H1 (cell line): ENCODE measurements around the gene GAP43. TPM values are rescaled to one million over a fixed set of nuclear protein-coding genes. Genes with fewer than 3 reads are reported as not detected.

Experiments used
- CTCF ChIA-PET: fragments of 300-600 bp; sonication (Branson Sonifier 250); formaldehyde crosslinking; loops from one replicate; lab custom pipeline; 2021; ENCODE audit not compliant: partially characterized antibody; lab: Charles Lee
- POLR2A ChIA-PET: fragments of 300-600 bp; sonication (Branson Sonifier 250); formaldehyde crosslinking; loops from one replicate; lab custom pipeline; 2021; ENCODE audit warnings: inconsistent platforms; ENCODE audit not compliant: partially characterized antibody; lab: Charles Lee
- DNase-seq, 2 experiments: peaks; one replicate each; pipeline versions ENCODE4 v3.0.0 to v3.0.0-alpha.2; 2010 to 2022; ENCODE audit warnings: low spot score in 2 of 2, low read depth in 1 of 2, mixed read lengths in 1 of 2
- FAIRE-seq: peaks from 2 replicates; lab custom pipeline; 2011; peaks lifted over from hg19 to GRCh38; lab: Jason Lieb, UNC
- H2AFZ ChIP-seq: 2 replicates; pipeline ENCODE4 v1.8.1; 2012; ENCODE audit warnings: low read length, inconsistent platforms
- H2AK5ac ChIP-seq: 2 replicates; pipeline ENCODE4 v1.6.1; 2013; ENCODE audit warnings: low read depth, low read length
- H2BK120ac ChIP-seq: replicated peaks from 2 replicates; pipeline ENCODE3; 2013; ENCODE audit warnings: low read depth, low read length, inconsistent platforms
- H2BK12ac ChIP-seq: 2 replicates; pipeline ENCODE4 v1.6.1; 2013; ENCODE audit warnings: low read depth, low read length
- H2BK15ac ChIP-seq: 2 replicates; pipeline ENCODE4 v1.6.1; 2013; ENCODE audit warnings: low read length
- H2BK20ac ChIP-seq: 2 replicates; pipeline ENCODE4 v1.6.1; 2013; ENCODE audit warnings: low read length
- H2BK5ac ChIP-seq: 2 replicates; pipeline ENCODE4 v1.6.1; 2013; ENCODE audit warnings: low read depth, low read length
- H3K14ac ChIP-seq: 2 replicates; pipeline ENCODE4 v1.6.1; 2013; ENCODE audit warnings: inconsistent platforms; ENCODE audit not compliant: insufficient read length
- H3K18ac ChIP-seq: 2 replicates; pipeline ENCODE4 v1.6.1; 2013; ENCODE audit warnings: low read length; ENCODE audit errors: extremely low read depth
- H3K23ac ChIP-seq: 2 replicates; pipeline ENCODE4 v1.6.1; 2013; ENCODE audit warnings: inconsistent platforms; ENCODE audit not compliant: insufficient read length
- H3K23me2 ChIP-seq: 2 replicates; pipeline ENCODE4 v1.6.1; 2013; ENCODE audit warnings: low read depth, low read length
- H3K27ac ChIP-seq: 2 replicates; pipeline ENCODE4 v1.6.1; 2011; ENCODE audit warnings: low read depth, low read length, inconsistent platforms
- H3K27me3 ChIP-seq, 4 experiments: replicated peaks in 1 of 4; 1 replicate in 1 of 4; 2 replicates in 3 of 4; pipeline versions ENCODE4 v1.6.1 to v1.8.1; 2011 to 2013; ENCODE audit warnings: low read length in 3 of 4, mild to moderate bottlenecking in 3 of 4, inconsistent platforms in 2 of 4, mixed read lengths in 2 of 4, moderate library complexity in 1 of 4; ENCODE audit not compliant: control insufficient read depth in 3 of 4, insufficient read depth in 3 of 4; ENCODE audit errors: extremely low read depth in 1 of 4
- H3K36me3 ChIP-seq, 4 experiments: 2 replicates each; pipeline versions ENCODE4 v1.6.1 to v1.8.1; 2011 to 2013; ENCODE audit warnings: mild to moderate bottlenecking in 4 of 4, low read length in 3 of 4, moderate library complexity in 2 of 4, control low read depth in 1 of 4, inconsistent platforms in 1 of 4; ENCODE audit not compliant: insufficient read depth in 4 of 4, control insufficient read depth in 2 of 4
- H3K4ac ChIP-seq: replicated peaks from 2 replicates; pipeline ENCODE3; 2013; ENCODE audit warnings: low read length, low read depth, mixed read lengths, inconsistent platforms; ENCODE audit not compliant: insufficient read length
- H3K4me1 ChIP-seq, 4 experiments: replicated peaks in 1 of 4; 1 replicate in 1 of 4; 2 replicates in 3 of 4; pipeline versions ENCODE4 v1.6.1 to v1.8.1; 2011 to 2013; ENCODE audit warnings: low read length in 3 of 4, inconsistent platforms in 2 of 4, mixed read lengths in 1 of 4; ENCODE audit not compliant: insufficient read depth in 4 of 4, control insufficient read depth in 3 of 4
- H3K4me2 ChIP-seq, 2 experiments: 2 replicates each; pipeline versions ENCODE4 v1.6.1 to v1.8.1; 2011 to 2013; ENCODE audit warnings: low read depth in 2 of 2, low read length in 2 of 2, control low read depth in 1 of 2, inconsistent platforms in 1 of 2, mild to moderate bottlenecking in 1 of 2; ENCODE audit not compliant: insufficient read depth in 1 of 2
- H3K4me3 ChIP-seq, 4 experiments: fragments of 200-600, 300-600 bp in 1 of 4; sonication (generic), shearing (Covaris generic), sonication (Bioruptor Twin) in 1 of 4; 2 replicates each; pipeline versions ENCODE4 v1.5.1 to v1.8.1; 2011 to 2016; ENCODE audit warnings: low read length in 4 of 4, low read depth in 3 of 4, control low read depth in 2 of 4, inconsistent platforms in 2 of 4, mild to moderate bottlenecking in 2 of 4, mixed read lengths in 1 of 4, moderate library complexity in 1 of 4; ENCODE audit not compliant: insufficient read depth in 2 of 4; ENCODE audit errors: extremely low read depth in 1 of 4
- H3K56ac ChIP-seq: replicated peaks from 2 replicates; pipeline ENCODE3; 2013; ENCODE audit warnings: low read depth, mild to moderate bottlenecking, mixed read lengths, low read length, inconsistent platforms; ENCODE audit not compliant: insufficient read length
- H3K79me1 ChIP-seq: 2 replicates; pipeline ENCODE4 v1.6.1; 2013; ENCODE audit warnings: low read depth, low read length, control low read depth
- H3K79me2 ChIP-seq, 2 experiments: 2 replicates each; pipeline versions ENCODE4 v1.6.1 to v1.8.1; 2012 to 2013; ENCODE audit warnings: low read length in 2 of 2, mild to moderate bottlenecking in 2 of 2, inconsistent platforms in 1 of 2; ENCODE audit not compliant: insufficient read depth in 2 of 2, control insufficient read depth in 1 of 2
- H3K9ac ChIP-seq, 4 experiments: replicated peaks in 1 of 4; 1 replicate in 1 of 4; 2 replicates in 3 of 4; pipeline versions ENCODE4 v1.6.1 to v1.8.1; 2011 to 2013; ENCODE audit warnings: low read depth in 3 of 4, low read length in 3 of 4, control low read depth in 2 of 4, mild to moderate bottlenecking in 2 of 4, moderate library complexity in 2 of 4, inconsistent platforms in 1 of 4; ENCODE audit errors: extremely low read depth in 1 of 4
- H3K9me3 ChIP-seq, 2 experiments: 2 replicates each; pipeline versions ENCODE4 v1.6.1 to v1.8.1; 2012 to 2013; ENCODE audit warnings: mild to moderate bottlenecking in 2 of 2, moderate library complexity in 2 of 2, control low read depth in 1 of 2, inconsistent platforms in 1 of 2, low read depth in 1 of 2, low read length in 1 of 2, mixed read lengths in 1 of 2; ENCODE audit not compliant: insufficient read depth in 2 of 2
- H4K20me1 ChIP-seq, 2 experiments: replicated peaks in 1 of 2; 2 replicates each; pipeline versions ENCODE3 to v1.8.1; 2011 to 2013; ENCODE audit warnings: inconsistent platforms in 2 of 2, low read length in 2 of 2, mild to moderate bottlenecking in 1 of 2; ENCODE audit not compliant: insufficient read depth in 2 of 2, control insufficient read depth in 1 of 2
- H4K5ac ChIP-seq: 2 replicates; pipeline ENCODE4 v1.6.1; 2013; ENCODE audit warnings: low read length, low read depth, mixed read lengths, inconsistent platforms; ENCODE audit not compliant: insufficient read length
- H4K8ac ChIP-seq: 2 replicates; pipeline ENCODE4 v1.8.0; 2013; ENCODE audit warnings: mild to moderate bottlenecking, moderate library complexity, low read length, inconsistent platforms; ENCODE audit not compliant: insufficient read depth; ENCODE audit errors: extremely low read depth
- H4K91ac ChIP-seq: replicated peaks from 2 replicates; pipeline ENCODE3; 2013; ENCODE audit warnings: low read length, mixed read lengths, inconsistent platforms; ENCODE audit not compliant: insufficient read length
- BRCA1 ChIP-seq: IDR thresholded peaks from 2 replicates; pipeline ENCODE4 v1.6.1; 2012; ENCODE audit warnings: low read depth, low read length, improper control_type of control experiment
- CREB1 ChIP-seq: IDR thresholded peaks from 2 replicates; pipeline ENCODE4 v1.6.1; 2012; ENCODE audit warnings: inconsistent platforms
- EGR1 ChIP-seq: IDR thresholded peaks from 2 replicates; pipeline ENCODE4 v1.6.1; 2011; ENCODE audit warnings: low read depth, low read length, borderline replicate concordance
- EP300 ChIP-seq, 2 experiments: IDR thresholded peaks; 1 replicate in 1 of 2; 2 replicates in 1 of 2; pipeline ENCODE4 v1.6.1; 2011 to 2012; ENCODE audit warnings: low read depth in 2 of 2, low read length in 2 of 2, mild to moderate bottlenecking in 2 of 2, borderline replicate concordance in 1 of 2, inconsistent platforms in 1 of 2, moderate library complexity in 1 of 2
- EZH2 ChIP-seq: fragments of 200-600 bp; sonication (generic); IDR thresholded peaks from 2 replicates; pipeline ENCODE4 v1.7.1; 2012; ENCODE audit warnings: low read depth, mild to moderate bottlenecking, moderate library complexity, low read length, inconsistent platforms; ENCODE audit not compliant: severe bottlenecking
- FOSL1 ChIP-seq: IDR thresholded peaks from 2 replicates; pipeline ENCODE4 v1.6.1; 2011; ENCODE audit warnings: mild to moderate bottlenecking, low read depth, low read length, moderate library complexity; ENCODE audit not compliant: insufficient read depth
- KDM4A ChIP-seq: IDR thresholded peaks from one replicate; pipeline ENCODE4 v1.7.1; 2012; ENCODE audit warnings: low read depth, mild to moderate bottlenecking, moderate library complexity, low read length, inconsistent platforms; ENCODE audit not compliant: severe bottlenecking
- NANOG ChIP-seq: IDR thresholded peaks from 2 replicates; pipeline ENCODE4 v1.6.1; 2011; ENCODE audit warnings: low read length, low read depth, mild to moderate bottlenecking, inconsistent platforms; ENCODE audit not compliant: insufficient read depth, poor library complexity, severe bottlenecking
- RBBP5 ChIP-seq: IDR thresholded peaks from 2 replicates; pipeline ENCODE4 v1.7.1; 2012; ENCODE audit warnings: low read depth, mild to moderate bottlenecking, inconsistent platforms, low read length, moderate library complexity, borderline replicate concordance
- RFX5 ChIP-seq: IDR thresholded peaks from 2 replicates; pipeline ENCODE4 v1.6.1; 2011; ENCODE audit warnings: low read depth, low read length, improper control_type of control experiment, borderline replicate concordance
- SAP30 ChIP-seq: fragments of 300-600 bp; sonication (generic); IDR thresholded peaks from 2 replicates; pipeline ENCODE4 v1.7.1; 2012; ENCODE audit warnings: low read length, moderate library complexity, mild to moderate bottlenecking, inconsistent platforms; ENCODE audit not compliant: insufficient read depth, insufficient replicate concordance
- SUZ12 ChIP-seq: fragments of 200-600 bp; sonication (generic); IDR thresholded peaks from 2 replicates; pipeline ENCODE4 v1.6.1; 2012; ENCODE audit warnings: mild to moderate bottlenecking, inconsistent platforms, low read length, moderate library complexity, mixed read lengths
- TBP ChIP-seq: IDR thresholded peaks from 2 replicates; pipeline ENCODE4 v1.6.1; 2011; ENCODE audit warnings: low read depth, low read length, improper control_type of control experiment
- TCF12 ChIP-seq: IDR thresholded peaks from 2 replicates; pipeline ENCODE4 v1.6.1; 2011; ENCODE audit warnings: low read depth, mild to moderate bottlenecking, low read length
- TEAD4 ChIP-seq: IDR thresholded peaks from 2 replicates; pipeline ENCODE4 v1.6.1; 2012; ENCODE audit warnings: low read depth, low read length, inconsistent platforms, mixed read lengths
- WGBS, 2 experiments: shearing (Covaris generic) in 1 of 2; methylation state at CpG; one replicate each; pipeline versions ENCODE4 v1.1.6 to v1.1.7; 2013 to 2015; ENCODE audit warnings: low lambda C conversion rate in 2 of 2, mixed read lengths in 2 of 2, inconsistent platforms in 1 of 2, low coverage in 1 of 2, missing lambda C conversion rate in 1 of 2; ENCODE audit not compliant: insufficient replicate concordance in 2 of 2, insufficient coverage in 1 of 2, insufficient read length in 1 of 2; ENCODE audit errors: extremely low coverage in 1 of 2, missing lambda C conversion rate in 1 of 2; 5-methylcytosine and 5-hydroxymethylcytosine counted together
- polyA plus RNA-seq, 7 experiments: library from polyadenylated mRNA; depleted of rRNA in 3 of 7; stranded (reverse) in 5 of 7; unstranded in 2 of 7; fragments of >200 nt in 5 of 7; fragments of 200-250 nt in 2 of 7; gene quantifications; 1 replicate in 5 of 7; 2 replicates in 1 of 7; 4 replicates in 1 of 7; pipeline versions ENCODE4 v1.2.1 to v1.2.3, GENCODE V29; 2011 to 2013; ENCODE audit warnings: missing spikeins in 2 of 7, mixed read lengths in 2 of 7
- total RNA-seq: library from RNA; stranded (reverse); fragmentation: NEBNext Ultra II Directional; extraction: Animal tissue kit (Norgen Biotek cat#: 25700); gene quantifications from 2 replicates; pipeline ENCODE4 v1.2.1, GENCODE V29; 2021

The GAP43 gene
- total and polyA plus RNA-seq, 2 of the 8 experiments (the other 6 are each of a cell fraction or from before 2014, with no cell fraction given) = 11.2 to 21.9 TPM

DNA sequence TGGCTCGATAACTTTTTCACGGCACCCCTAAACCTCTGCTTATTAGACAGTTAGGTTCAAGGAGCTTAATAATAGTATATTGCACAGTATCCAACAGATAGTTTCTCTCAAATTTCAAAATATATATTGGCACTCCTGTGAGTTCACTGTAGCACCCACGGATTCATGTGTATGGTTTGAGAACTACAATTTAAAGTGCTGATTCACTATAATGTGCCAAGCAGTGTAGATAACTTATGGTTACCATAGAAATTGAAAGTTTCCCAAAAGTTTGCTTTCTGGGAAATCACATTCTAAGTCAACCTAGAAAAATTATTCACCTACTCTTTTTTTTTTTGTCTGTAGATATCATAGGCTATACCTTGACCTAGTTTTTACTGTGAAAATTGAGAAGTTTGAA is 86.6 kb downstream of the GAP43 start:
- Histone ChIP-seq H3K79me2 (no peaks in the 10 kb centered on the region), H2AK5ac (no peak overlapping the region), H3K36me3 (no peaks in the 10 kb centered on the region), H3K23me2 (no peaks in the 10 kb centered on the region), H3K4ac (no peak overlapping the region), H4K20me1 (no peaks in the 10 kb centered on the region), H3K56ac (no peak overlapping the region), H2BK5ac (no peak overlapping the region), H3K4me3 (no peak overlapping the region), H4K8ac (no peak overlapping the region), H3K79me1 (no peaks in the 10 kb centered on the region), H3K9me3 (no peaks in the 10 kb centered on the region), H2AFZ (no peak overlapping the region), H3K4me1 (peaks cover 0 to 3% (median under 1%) of the 10 kb centered on the region in 4 experiments; a peak in 1 of 7 replicates), H4K91ac (no peak overlapping the region), H3K4me2 (no peak overlapping the region), H2BK15ac (no peak overlapping the region), H2BK12ac (no peak overlapping the region), H3K27ac (no peak overlapping the region), H3K27me3 (no peaks in the 10 kb centered on the region), H2BK120ac (no peak overlapping the region), H4K5ac (no peak overlapping the region), H2BK20ac (no peak overlapping the region), H3K14ac (no peak overlapping the region), H3K9ac (no peak overlapping the region), H3K18ac (no peak overlapping the region), H3K23ac (no peak overlapping the region)
- ChIA-PET POLR2A (no interaction called here), CTCF (interaction anchor here (0.8 kb wide), 1 partner anchor 16 kb away, joined by 3 read pairs; no protein-coding TSS in a partner anchor)
- no peak for DNase-seq
- FAIRE-seq = no peak
- WGBS, 2 experiments = 88% methylated on average over 3 of the region's 3 CpGs; no CpG with 5 or more reads in 1 of the 2 experiments
- TF ChIP-seq EP300 (IDR thresholded peaks at IDR 0.05; ENCODE audit: borderline replicate concordance in 1 of 2, low read depth in 2 of 2, low read length in 2 of 2) (no peak), RBBP5 (no peak), CREB1 (no peak), NANOG (no peak), SUZ12 (no peak), TCF12 (no peak), FOSL1 (no peak), RFX5 (no peak), EZH2 (no peak), TBP (no peak), TEAD4 (no peak), BRCA1 (no peak), EGR1 (no peak), KDM4A (no peak), SAP30 (no peak)
